Fibroblast of lung (primary cell): ENCODE results near the gene GABRP. TPM values are rescaled to one million over a fixed set of nuclear protein-coding genes. Genes with fewer than 3 reads are reported as not detected.

Source experiments
- DNase-seq, 2 donors: peaks; one replicate each; pipeline versions ENCODE4 v3.0.0 to v3.0.0-alpha.2; 2010; ENCODE audit warnings: low read depth in 2 of 2
- H2AFZ ChIP-seq: 2 replicates; pipeline ENCODE4 v1.5.1; 2012; ENCODE audit warnings: low read length, control low read depth, inconsistent platforms
- H3K27ac ChIP-seq: 2 replicates; pipeline ENCODE4 v1.5.1; 2011; ENCODE audit warnings: low read length, control low read depth; ENCODE audit not compliant: insufficient read depth
- H3K27me3 ChIP-seq: 2 replicates; pipeline ENCODE4 v1.5.1; 2011; ENCODE audit warnings: mild to moderate bottlenecking, low read length; ENCODE audit not compliant: control insufficient read depth, insufficient read depth
- H3K36me3 ChIP-seq: 2 replicates; pipeline ENCODE4 v1.5.1; 2011; ENCODE audit warnings: low read length; ENCODE audit not compliant: control insufficient read depth, insufficient read depth
- H3K4me1 ChIP-seq: 2 replicates; pipeline ENCODE4 v1.5.1; 2011; ENCODE audit warnings: low read length; ENCODE audit not compliant: control insufficient read depth, insufficient read depth; ENCODE audit errors: extremely low read depth
- H3K4me2 ChIP-seq: 2 replicates; pipeline ENCODE4 v1.5.1; 2011; ENCODE audit warnings: low read length, control low read depth; ENCODE audit not compliant: insufficient read depth; ENCODE audit errors: extremely low read depth
- H3K4me3 ChIP-seq, 4 experiments: fragments of 200-600 bp in 1 of 4; sonication (generic) in 1 of 4; replicated peaks in 1 of 4; 2 replicates each; pipeline ENCODE4 v1.5.1; 2011 to 2016; ENCODE audit warnings: low read length in 4 of 4, low read depth in 3 of 4, mild to moderate bottlenecking in 3 of 4, control low read depth in 2 of 4, inconsistent platforms in 1 of 4, mixed read lengths in 1 of 4; ENCODE audit not compliant: insufficient read depth in 1 of 4; ENCODE audit errors: control extremely low read depth in 1 of 4
- H3K79me2 ChIP-seq: 2 replicates; pipeline ENCODE4 v1.5.1; 2012; ENCODE audit warnings: mild to moderate bottlenecking, low read length, inconsistent platforms; ENCODE audit not compliant: control insufficient read depth, insufficient read depth
- H3K9ac ChIP-seq: 2 replicates; pipeline ENCODE4 v1.5.1; 2011; ENCODE audit warnings: mild to moderate bottlenecking, low read length, control low read depth; ENCODE audit not compliant: insufficient read depth
- H3K9me3 ChIP-seq: 2 replicates; pipeline ENCODE4 v1.5.1; 2012; ENCODE audit warnings: low read depth, low read length; ENCODE audit not compliant: control insufficient read depth, insufficient read depth
- H4K20me1 ChIP-seq: 2 replicates; pipeline ENCODE4 v1.5.1; 2011; ENCODE audit warnings: low read length; ENCODE audit not compliant: control insufficient read depth, insufficient read depth; ENCODE audit errors: extremely low read depth
- EZH2 ChIP-seq: IDR thresholded peaks from 2 replicates; pipeline ENCODE4 v1.5.1; 2012; ENCODE audit warnings: low read length, control low read depth, mild to moderate bottlenecking; ENCODE audit errors: missing control alignments
- polyA plus RNA-seq, 2 donors: library from polyadenylated mRNA; depleted of rRNA in 1 of 2; stranded (reverse) in 1 of 2; unstranded in 1 of 2; fragments of >200 nt; gene quantifications; 2 replicates each; pipeline ENCODE4 v1.2.1, GENCODE V29; 2011 to 2012; ENCODE audit warnings: missing spikeins in 1 of 2
- total RNA-seq: library from RNA; depleted of rRNA; stranded (reverse); fragments of >200 nt; gene quantifications from 2 replicates; pipeline ENCODE4 v1.2.1, GENCODE V29; 2014
- TF ChIP-seq, protein P1 (sequence below), 2 donors: IDR thresholded peaks in 1 of 2; conservative IDR thresholded peaks in 1 of 2; 1 replicate in 1 of 2; 2 replicates in 1 of 2; pipeline ENCODE4 v1.5.1; 2011 to 2012; ENCODE audit warnings: low read length in 2 of 2, control low read depth in 1 of 2, inconsistent platforms in 1 of 2, low read depth in 1 of 2, mild to moderate bottlenecking in 1 of 2

GABRP gene
- total and polyA plus RNA-seq, 2 donors (not counting 1 experiment from before 2014, with no cell fraction given) = not detected

DNA sequence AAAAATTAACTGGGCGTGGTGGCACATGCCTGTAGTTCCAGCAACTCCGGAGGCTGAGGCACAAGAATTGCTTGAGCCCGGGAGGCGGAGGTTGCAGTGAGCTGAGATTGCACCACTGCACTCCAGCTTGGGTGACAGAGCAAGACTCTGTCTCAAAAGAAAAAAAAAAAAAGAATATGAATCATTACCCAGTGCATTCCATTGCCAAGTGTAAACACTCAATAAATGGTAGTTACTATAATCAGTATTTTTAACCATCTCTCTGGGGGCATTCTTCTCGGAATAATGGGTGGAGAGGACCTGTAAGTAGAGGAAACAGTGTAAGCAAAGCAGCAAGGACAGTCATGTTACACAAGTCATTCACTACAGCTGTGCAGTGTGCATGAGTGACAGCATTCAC, 64.5 kb downstream of the GABRP start:
- Histone ChIP-seq H3K4me3 (no peak overlapping the region), H4K20me1 (no peaks in the 10 kb centered on the region), H2AFZ (no peak overlapping the region), H3K9me3 (no peaks in the 10 kb centered on the region), H3K36me3 (no peaks in the 10 kb centered on the region), H3K27ac (no peak overlapping the region), H3K4me2 (no peak overlapping the region), H3K79me2 (no peaks in the 10 kb centered on the region), H3K27me3 (no peaks in the 10 kb centered on the region), H3K4me1 (no peaks in the 10 kb centered on the region), H3K9ac (no peak overlapping the region)
- peak in 1 of 2 donors; percentile 23 for DNase-seq
- TF ChIP-seq, protein P1, sequence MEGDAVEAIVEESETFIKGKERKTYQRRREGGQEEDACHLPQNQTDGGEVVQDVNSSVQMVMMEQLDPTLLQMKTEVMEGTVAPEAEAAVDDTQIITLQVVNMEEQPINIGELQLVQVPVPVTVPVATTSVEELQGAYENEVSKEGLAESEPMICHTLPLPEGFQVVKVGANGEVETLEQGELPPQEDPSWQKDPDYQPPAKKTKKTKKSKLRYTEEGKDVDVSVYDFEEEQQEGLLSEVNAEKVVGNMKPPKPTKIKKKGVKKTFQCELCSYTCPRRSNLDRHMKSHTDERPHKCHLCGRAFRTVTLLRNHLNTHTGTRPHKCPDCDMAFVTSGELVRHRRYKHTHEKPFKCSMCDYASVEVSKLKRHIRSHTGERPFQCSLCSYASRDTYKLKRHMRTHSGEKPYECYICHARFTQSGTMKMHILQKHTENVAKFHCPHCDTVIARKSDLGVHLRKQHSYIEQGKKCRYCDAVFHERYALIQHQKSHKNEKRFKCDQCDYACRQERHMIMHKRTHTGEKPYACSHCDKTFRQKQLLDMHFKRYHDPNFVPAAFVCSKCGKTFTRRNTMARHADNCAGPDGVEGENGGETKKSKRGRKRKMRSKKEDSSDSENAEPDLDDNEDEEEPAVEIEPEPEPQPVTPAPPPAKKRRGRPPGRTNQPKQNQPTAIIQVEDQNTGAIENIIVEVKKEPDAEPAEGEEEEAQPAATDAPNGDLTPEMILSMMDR (conservative IDR thresholded peaks at IDR 0.05 in 1 of 2, IDR thresholded peaks at IDR 0.05 in 1 of 2; ENCODE audit: low read depth in 1 of 2, low read length in 2 of 2) = no peak

DNA sequence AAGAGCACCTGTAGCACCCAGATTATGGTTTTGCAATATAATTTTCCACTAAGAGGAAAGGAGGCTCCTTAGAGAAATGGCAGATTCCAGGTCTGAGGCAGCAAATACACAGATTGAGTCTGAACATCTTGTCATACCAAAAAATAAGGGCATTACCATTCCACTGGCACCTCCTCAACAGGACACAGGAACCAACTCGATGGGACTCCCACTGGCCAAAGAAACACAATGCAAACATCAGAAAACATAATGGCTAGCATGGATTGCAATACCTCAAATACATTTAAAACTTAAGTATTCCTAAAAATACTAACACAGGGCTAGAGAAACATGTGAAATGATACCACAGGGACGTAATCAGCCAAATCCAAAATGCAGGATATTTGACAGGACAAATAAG, 65.8 kb downstream of the GABRP start:
- H3K4me1 ChIP-seq = no peaks in the 10 kb centered on the region
- TF ChIP-seq EZH2 = no peak
- TF ChIP-seq, protein P1 (conservative IDR thresholded peaks at IDR 0.05 in 1 of 2, IDR thresholded peaks at IDR 0.05 in 1 of 2; ENCODE audit: low read depth in 1 of 2, low read length in 2 of 2) = no peak

DNA sequence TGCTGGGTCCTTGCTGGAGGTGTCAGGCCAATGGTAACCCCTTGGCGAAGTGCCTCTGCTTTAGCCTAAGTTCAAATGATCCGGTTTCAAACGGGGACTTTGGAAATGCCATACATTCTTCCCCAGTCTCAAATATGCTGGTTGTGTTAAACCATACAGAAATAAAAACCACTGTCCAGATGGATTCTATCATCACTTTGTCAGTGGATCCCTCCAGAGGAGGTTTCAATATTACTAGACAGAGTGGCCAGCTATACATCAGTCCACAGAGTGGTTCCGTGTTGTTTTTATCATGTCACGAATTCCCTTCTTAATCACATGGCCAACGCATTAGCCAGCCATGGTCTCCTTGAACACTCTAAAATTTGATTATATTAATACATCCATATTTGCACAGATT, 71.0 kb downstream of the GABRP start:
- no peaks in the 10 kb centered on the region for H3K79me2 ChIP-seq
- DNase-seq = peak in 1 of 2 donors; percentile 17
- no peak overlapping the region for H3K4me2 ChIP-seq
- no peaks in the 10 kb centered on the region for H3K9me3 ChIP-seq
- TF ChIP-seq, protein P1 (conservative IDR thresholded peaks at IDR 0.05 in 1 of 2, IDR thresholded peaks at IDR 0.05 in 1 of 2; ENCODE audit: low read depth in 1 of 2, low read length in 2 of 2) = no peak
- TF ChIP-seq EZH2 = no peak
- H3K36me3 ChIP-seq = no peaks in the 10 kb centered on the region
- no peak overlapping the region for H3K4me3 ChIP-seq
- no peak overlapping the region for H3K27ac ChIP-seq
- H4K20me1 ChIP-seq = no peaks in the 10 kb centered on the region
- H3K9ac ChIP-seq = no peak overlapping the region
- no peaks in the 10 kb centered on the region for H3K4me1 ChIP-seq
- no peaks in the 10 kb centered on the region for H3K27me3 ChIP-seq
- no peak overlapping the region for H2AFZ ChIP-seq

More for the DNA sequence above, 65.8 kb downstream of the GABRP start:
- no peaks in the 10 kb centered on the region for H3K36me3 ChIP-seq
- no peaks in the 10 kb centered on the region for H3K27me3 ChIP-seq
- no peak overlapping the region for H3K27ac ChIP-seq
- no peak for DNase-seq
- H2AFZ ChIP-seq = no peak overlapping the region
- no peak overlapping the region for H3K4me2 ChIP-seq
- no peaks in the 10 kb centered on the region for H3K9me3 ChIP-seq
- no peaks in the 10 kb centered on the region for H3K79me2 ChIP-seq
- no peaks in the 10 kb centered on the region for H4K20me1 ChIP-seq
- no peak overlapping the region for H3K4me3 ChIP-seq
- H3K9ac ChIP-seq = no peak overlapping the region
